ENCODE results near the gene WIPF2.

Gene WIPF2, protein sequence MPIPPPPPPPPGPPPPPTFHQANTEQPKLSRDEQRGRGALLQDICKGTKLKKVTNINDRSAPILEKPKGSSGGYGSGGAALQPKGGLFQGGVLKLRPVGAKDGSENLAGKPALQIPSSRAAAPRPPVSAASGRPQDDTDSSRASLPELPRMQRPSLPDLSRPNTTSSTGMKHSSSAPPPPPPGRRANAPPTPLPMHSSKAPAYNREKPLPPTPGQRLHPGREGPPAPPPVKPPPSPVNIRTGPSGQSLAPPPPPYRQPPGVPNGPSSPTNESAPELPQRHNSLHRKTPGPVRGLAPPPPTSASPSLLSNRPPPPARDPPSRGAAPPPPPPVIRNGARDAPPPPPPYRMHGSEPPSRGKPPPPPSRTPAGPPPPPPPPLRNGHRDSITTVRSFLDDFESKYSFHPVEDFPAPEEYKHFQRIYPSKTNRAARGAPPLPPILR

GRCh38 chr17:40218740-40219593 is at the start of gene WIPF2:
TSS of gene WIPF2 (plus strand) at chr17:40219304. CDS start at chr17:40256460, 37,156 bp downstream.
- peak; percentile 97 for DNase-seq (ENCODE audit: low read depth)
- TF ChIP-seq, protein P1, sequence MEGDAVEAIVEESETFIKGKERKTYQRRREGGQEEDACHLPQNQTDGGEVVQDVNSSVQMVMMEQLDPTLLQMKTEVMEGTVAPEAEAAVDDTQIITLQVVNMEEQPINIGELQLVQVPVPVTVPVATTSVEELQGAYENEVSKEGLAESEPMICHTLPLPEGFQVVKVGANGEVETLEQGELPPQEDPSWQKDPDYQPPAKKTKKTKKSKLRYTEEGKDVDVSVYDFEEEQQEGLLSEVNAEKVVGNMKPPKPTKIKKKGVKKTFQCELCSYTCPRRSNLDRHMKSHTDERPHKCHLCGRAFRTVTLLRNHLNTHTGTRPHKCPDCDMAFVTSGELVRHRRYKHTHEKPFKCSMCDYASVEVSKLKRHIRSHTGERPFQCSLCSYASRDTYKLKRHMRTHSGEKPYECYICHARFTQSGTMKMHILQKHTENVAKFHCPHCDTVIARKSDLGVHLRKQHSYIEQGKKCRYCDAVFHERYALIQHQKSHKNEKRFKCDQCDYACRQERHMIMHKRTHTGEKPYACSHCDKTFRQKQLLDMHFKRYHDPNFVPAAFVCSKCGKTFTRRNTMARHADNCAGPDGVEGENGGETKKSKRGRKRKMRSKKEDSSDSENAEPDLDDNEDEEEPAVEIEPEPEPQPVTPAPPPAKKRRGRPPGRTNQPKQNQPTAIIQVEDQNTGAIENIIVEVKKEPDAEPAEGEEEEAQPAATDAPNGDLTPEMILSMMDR (IDR thresholded peaks at IDR 0.05; ENCODE audit: low read length, missing control alignments): peak; percentile 65
- peak within 1 kb of the TSS; percentile 77 for H3K4me3 ChIP-seq (replicated peaks; ENCODE audit: low read depth, low read length)

DNA sequence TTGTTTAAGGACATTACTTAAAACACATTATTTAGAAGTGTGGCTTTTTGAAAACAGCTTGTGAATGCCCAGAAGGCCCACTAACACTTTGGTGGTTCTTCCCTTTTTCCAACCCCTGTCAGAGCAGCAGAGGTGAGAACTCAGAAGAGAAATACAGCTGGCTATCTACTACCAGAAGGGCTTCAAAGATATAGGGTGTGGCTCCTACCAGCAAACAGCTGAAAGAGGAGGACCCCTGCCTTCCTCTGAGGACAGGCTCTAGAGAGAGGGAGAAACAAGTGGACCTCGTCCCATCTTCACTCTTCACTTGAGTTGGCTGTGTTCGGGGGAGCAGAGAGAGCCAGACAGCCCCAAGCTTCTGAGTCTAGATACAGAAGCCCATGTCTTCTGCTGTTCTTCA is 48.8 kb upstream of the WIPF2 start:
- TF ChIP-seq, protein P1 (IDR thresholded peaks at IDR 0.05; ENCODE audit: low read length, missing control alignments): no peak
- no peak overlapping the region for H3K4me3 ChIP-seq (replicated peaks; ENCODE audit: low read depth, low read length)
- DNase-seq (ENCODE audit: low read depth): no peak

DNA sequence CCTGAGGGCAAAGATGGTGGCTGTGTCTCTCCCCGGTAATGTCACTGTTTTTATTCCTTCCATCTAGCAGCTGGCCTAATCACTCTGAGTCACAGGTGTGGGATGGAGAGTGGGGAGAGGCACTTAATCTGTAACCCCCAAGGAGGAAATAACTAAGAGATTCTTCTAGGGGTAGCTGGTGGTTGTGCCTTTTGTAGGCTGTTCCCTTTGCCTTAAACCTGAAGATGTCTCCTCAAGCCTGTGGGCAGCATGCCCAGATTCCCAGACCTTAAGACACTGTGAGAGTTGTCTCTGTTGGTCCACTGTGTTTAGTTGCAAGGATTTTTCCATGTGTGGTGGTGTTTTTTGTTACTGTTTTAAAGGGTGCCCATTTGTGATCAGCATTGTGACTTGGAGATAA is 47.4 kb upstream of the WIPF2 start:
- DNase-seq (ENCODE audit: low read depth): no peak
- H3K4me3 ChIP-seq (replicated peaks; ENCODE audit: low read depth, low read length): no peak overlapping the region
- TF ChIP-seq, protein P1 (IDR thresholded peaks at IDR 0.05; ENCODE audit: low read length, missing control alignments): no peak

- DNase-seq (ENCODE audit: low read depth): no peak
- no peak overlapping the region for H3K4me3 ChIP-seq (replicated peaks; ENCODE audit: low read depth, low read length)
- TF ChIP-seq, protein P1 (IDR thresholded peaks at IDR 0.05; ENCODE audit: low read length, missing control alignments): no peak
Observed at GRCh38 chr17:40173091-40173777, 45.9 kb upstream of the WIPF2 start.

GRCh38 chr17:40173778-40174135 is 45.3 kb upstream of the WIPF2 start:
- no peak for DNase-seq (ENCODE audit: low read depth)
- H3K4me3 ChIP-seq (replicated peaks; ENCODE audit: low read depth, low read length): no peak overlapping the region
- TF ChIP-seq, protein P1 (IDR thresholded peaks at IDR 0.05; ENCODE audit: low read length, missing control alignments): no peak

DNA sequence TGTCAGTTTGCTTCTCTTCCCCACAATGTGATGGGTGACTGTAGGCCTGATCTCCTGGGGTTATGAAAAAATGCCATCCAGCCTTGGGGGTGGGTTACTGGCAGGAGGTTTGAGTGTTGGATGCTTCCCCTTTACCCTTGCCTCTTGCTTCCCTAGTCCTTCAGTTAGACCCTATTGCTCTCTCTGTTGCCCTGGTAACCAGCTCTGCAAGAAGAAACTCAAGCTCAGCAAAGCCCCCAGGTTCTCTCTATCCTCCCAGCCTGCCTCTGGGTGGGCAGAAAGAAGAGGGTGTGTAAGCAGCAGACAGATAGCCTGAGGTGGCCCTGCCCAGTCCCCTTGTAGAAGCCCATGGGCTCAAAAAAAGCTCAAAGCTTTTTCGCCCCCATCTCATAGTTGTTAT is 44.6 kb upstream of the WIPF2 start:
- H3K4me3 ChIP-seq (replicated peaks; ENCODE audit: low read depth, low read length): no peak overlapping the region
- DNase-seq (ENCODE audit: low read depth): no peak
- TF ChIP-seq, protein P1 (IDR thresholded peaks at IDR 0.05; ENCODE audit: low read length, missing control alignments): no peak
